ENCODE measurements around the gene AHDC1. TPM values are rescaled to one million over a fixed set of nuclear protein-coding genes. Genes with fewer than 3 reads are reported as not detected.

The AHDC1 gene
- total RNA-seq, 1 experiment from 2014 or later, result 18.4 TPM

DNA sequence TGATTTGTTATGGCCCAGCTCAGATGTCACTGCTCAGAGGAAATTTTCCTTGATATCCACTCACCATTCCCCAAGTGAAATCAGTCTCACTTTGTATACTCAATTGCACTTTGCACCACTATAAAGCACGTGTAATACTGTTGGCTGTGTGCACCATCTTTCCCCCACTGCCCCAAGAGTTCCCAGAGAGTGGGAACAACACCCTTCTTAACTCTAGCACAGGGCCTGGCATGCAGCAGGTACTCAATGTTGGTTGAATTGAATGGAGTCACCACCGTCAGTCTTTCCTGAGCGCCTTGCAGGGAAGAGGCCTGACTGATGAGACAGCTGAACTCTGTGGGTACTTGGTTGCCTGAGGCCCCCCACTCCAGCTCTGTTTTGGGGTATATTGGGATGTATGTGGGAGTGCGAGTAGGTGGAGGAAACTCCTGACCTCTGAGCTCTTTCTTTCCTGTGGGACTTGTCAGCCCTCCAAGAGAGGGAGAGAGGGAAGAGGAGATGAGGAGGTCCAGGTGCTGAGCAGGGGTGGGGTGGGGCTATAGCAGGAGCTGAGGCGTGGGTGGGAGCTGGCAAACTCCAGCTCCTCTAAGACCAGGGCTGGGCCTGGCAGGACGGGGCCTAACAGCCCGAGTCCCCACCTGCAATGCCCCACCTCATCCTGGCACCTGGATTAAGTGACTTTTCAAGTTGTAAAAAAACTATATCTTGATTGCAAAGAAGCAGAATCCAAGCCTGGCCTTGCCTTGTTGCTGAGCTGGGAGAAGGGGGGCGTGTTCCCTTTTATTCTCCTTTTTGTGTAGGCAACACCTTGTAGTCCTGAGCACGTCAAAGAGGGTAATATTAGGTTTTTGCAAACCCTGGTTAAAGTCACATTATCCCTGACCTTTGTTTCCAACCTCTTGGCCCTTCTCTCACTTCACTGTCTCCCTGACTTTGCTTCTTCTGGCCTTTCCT is 94.5 kb downstream of the AHDC1 start:
- Mint-ChIP-seq H3K9me3 (ENCODE audit: unreplicated experiment) (no peaks in the 10 kb centered on the region), H3K4me3 (ENCODE audit: unreplicated experiment) (no peak overlapping the region), H3K36me3 (ENCODE audit: insufficient read depth, unreplicated experiment) (no peaks in the 10 kb centered on the region), H3K4me1 (ENCODE audit: insufficient read depth, unreplicated experiment) (peaks cover 18% of the 10 kb centered on the region), H3K27ac (ENCODE audit: low read depth, unreplicated experiment) (no peak overlapping the region), H3K27me3 (ENCODE audit: insufficient read depth, unreplicated experiment) (no peaks in the 10 kb centered on the region)
- BruUV-seq (replicated peaks), result no TSS peak
- DNase-seq (ENCODE audit: unreplicated experiment), result no peak
- intact Hi-C loops (cut with micrococcal nuclease), result no loop called here
- no peak for TF ChIP-seq CTCF (IDR thresholded peaks at IDR 0.05; ENCODE audit: unreplicated experiment)
- ChIA-PET POLR2A (interaction anchor here (0.7 to 1.9 kb wide), 6 partner anchors 8 to 91 kb away, joined by 3 to 12 read pairs (median 4); partner anchors contain the start of gene WASF2), CTCF (interaction anchor here (0.6 kb wide), 2 partner anchors 10 to 31 kb away, joined by 3 read pairs; no protein-coding TSS in a partner anchor)

- ChIA-PET POLR2A (interaction anchor here (0.7 to 1.9 kb wide), 4 partner anchors 10 to 609 kb away, joined by 3 to 12 read pairs (median 4); partner anchors contain the start of gene WASF2), CTCF (interaction anchor here (0.6 to 1.2 kb wide), 2 partner anchors 17 to 94 kb away, joined by 3 read pairs; no protein-coding TSS in a partner anchor)
- H3K4me3 Mint-ChIP-seq (ENCODE audit: unreplicated experiment), result no peak overlapping the region
- H3K9me3 Mint-ChIP-seq (ENCODE audit: unreplicated experiment), result no peaks in the 10 kb centered on the region
- no peaks in the 10 kb centered on the region for H3K36me3 Mint-ChIP-seq (ENCODE audit: insufficient read depth, unreplicated experiment)
- TF ChIP-seq CTCF (IDR thresholded peaks at IDR 0.05; ENCODE audit: unreplicated experiment), result no peak
- DNase-seq (ENCODE audit: unreplicated experiment), result no peak
- intact Hi-C loops (cut with micrococcal nuclease), result no loop called here
- H3K27ac Mint-ChIP-seq (ENCODE audit: low read depth, unreplicated experiment), result no peak overlapping the region
- H3K27me3 Mint-ChIP-seq (ENCODE audit: insufficient read depth, unreplicated experiment), result no peaks in the 10 kb centered on the region
- BruUV-seq (replicated peaks), result no TSS peak
- H3K4me1 Mint-ChIP-seq (ENCODE audit: insufficient read depth, unreplicated experiment), result peaks cover 23% of the 10 kb centered on the region
Measured at GRCh38 chr1:27507960-27508665, 95.8 kb downstream of the AHDC1 start.

DNA sequence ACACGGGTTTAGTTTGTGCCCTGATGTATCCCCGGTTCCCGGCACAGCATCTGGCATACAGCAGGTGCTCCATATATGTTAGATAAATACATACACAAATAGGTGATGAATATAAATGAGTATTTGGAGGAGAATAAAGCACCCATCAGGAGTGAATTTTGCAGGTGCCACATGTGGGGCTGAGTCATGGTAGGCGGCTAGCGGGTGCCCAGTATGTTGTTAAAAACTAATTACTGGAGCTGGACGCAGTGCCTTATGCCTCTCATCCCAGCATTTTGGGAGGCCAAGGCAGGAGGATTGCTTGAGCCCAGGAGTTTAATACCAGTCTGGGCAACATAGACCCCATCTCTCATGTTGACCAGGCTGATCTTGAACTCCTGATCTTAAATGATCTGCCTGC is 97.2 kb downstream of the AHDC1 start:
- peaks cover 23% of the 10 kb centered on the region for H3K4me1 Mint-ChIP-seq (ENCODE audit: insufficient read depth, unreplicated experiment)
- TF ChIP-seq CTCF (IDR thresholded peaks at IDR 0.05; ENCODE audit: unreplicated experiment), result no peak
- H3K27me3 Mint-ChIP-seq (ENCODE audit: insufficient read depth, unreplicated experiment), result no peaks in the 10 kb centered on the region
- ChIA-PET CTCF (interaction anchor here (1.4 kb wide), 1 partner anchor 10 kb away, joined by 4 read pairs; no protein-coding TSS in a partner anchor), POLR2A (interaction anchor here (1.0 to 1.6 kb wide), 3 partner anchors 17 to 87 kb away, joined by 3 to 4 read pairs (median 4); no protein-coding TSS in a partner anchor)
- no peaks in the 10 kb centered on the region for H3K36me3 Mint-ChIP-seq (ENCODE audit: insufficient read depth, unreplicated experiment)
- intact Hi-C loops (cut with micrococcal nuclease), result no loop called here
- no peak for DNase-seq (ENCODE audit: unreplicated experiment)
- no TSS peak for BruUV-seq (replicated peaks)
- no peak overlapping the region for H3K4me3 Mint-ChIP-seq (ENCODE audit: unreplicated experiment)
- H3K27ac Mint-ChIP-seq (ENCODE audit: low read depth, unreplicated experiment), result no peak overlapping the region
- no peaks in the 10 kb centered on the region for H3K9me3 Mint-ChIP-seq (ENCODE audit: unreplicated experiment)

GRCh38 chr1:27505420-27505680 is 98.6 kb downstream of the AHDC1 start:
- POLR2A ChIA-PET, result interaction anchor here (1.1 to 2.2 kb wide), 3 partner anchors 9 to 18 kb away, joined by 3 to 19 read pairs (median 4); partner anchors contain the start of gene WASF2
- H3K27me3 Mint-ChIP-seq (ENCODE audit: insufficient read depth, unreplicated experiment), result no peaks in the 10 kb centered on the region
- CTCF ChIA-PET, result interaction anchor here (0.7 to 1.4 kb wide), 2 partner anchors 9 to 158 kb away, joined by 3 to 4 read pairs; no protein-coding TSS in a partner anchor
- DNase-seq (ENCODE audit: unreplicated experiment), result no peak
- H3K27ac Mint-ChIP-seq (ENCODE audit: low read depth, unreplicated experiment), result peak overlapping the region; percentile 56
- no peak overlapping the region for H3K4me3 Mint-ChIP-seq (ENCODE audit: unreplicated experiment)
- no peaks in the 10 kb centered on the region for H3K36me3 Mint-ChIP-seq (ENCODE audit: insufficient read depth, unreplicated experiment)
- BruUV-seq (replicated peaks), result no TSS peak
- H3K9me3 Mint-ChIP-seq (ENCODE audit: unreplicated experiment), result no peaks in the 10 kb centered on the region
- H3K4me1 Mint-ChIP-seq (ENCODE audit: insufficient read depth, unreplicated experiment), result peaks cover 23% of the 10 kb centered on the region
- intact Hi-C loops (cut with micrococcal nuclease), result no loop called here
- no peak for TF ChIP-seq CTCF (IDR thresholded peaks at IDR 0.05; ENCODE audit: unreplicated experiment)

All from MCF 10A (cell line).